HepG2 (cell line): ENCODE measurements around the gene LCAT. TPM values are rescaled to one million over a fixed set of nuclear protein-coding genes. Genes with fewer than 3 reads are reported as not detected.

Experiments
- CCAR2 ChIP-seq: fragments of 200-400 bp; formaldehyde crosslinking; optimal IDR thresholded peaks from 2 replicates; pipeline ENCODE3; 2018; ENCODE audit warnings: low read depth, mild to moderate bottlenecking, low read length, moderate library complexity
- GTF2F1 ChIP-seq: fragments of 150-350 bp; IDR thresholded peaks from 2 replicates; pipeline ENCODE4 v1.6.1; 2014; ENCODE audit warnings: low read length
- IKZF4 ChIP-seq: sonication (generic); formaldehyde crosslinking; IDR thresholded peaks from 2 replicates; pipeline ENCODE4 v1.5.1; 2020; ENCODE audit warnings: borderline replicate concordance, mild to moderate bottlenecking, low read depth, missing genetic modification reagents; ENCODE audit errors: not compliant biosample characterization
- MBD4 ChIP-seq: IDR thresholded peaks from 2 replicates; pipeline ENCODE4 v1.6.1; 2012; ENCODE audit warnings: low read length, inconsistent platforms, borderline replicate concordance
- MED13 ChIP-seq: sonication (generic); formaldehyde crosslinking; IDR thresholded peaks from 2 replicates; pipeline ENCODE4 v1.5.0; 2020; ENCODE audit warnings: missing genetic modification reagents
- MIER3 ChIP-seq: IDR thresholded peaks from 2 replicates; pipeline ENCODE4 v1.6.1; 2016; ENCODE audit warnings: missing compliant biosample characterization, borderline replicate concordance
- NPAS2 ChIP-seq: sonication (generic); formaldehyde crosslinking; IDR thresholded peaks from 2 replicates; pipeline ENCODE4 v1.8.0; 2022; ENCODE audit warnings: mild to moderate bottlenecking, missing genetic modification reagents, borderline replicate concordance
- PHF21A ChIP-seq: sonication (generic); formaldehyde crosslinking; IDR thresholded peaks from 2 replicates; pipeline ENCODE4 v1.5.0; 2020; ENCODE audit warnings: mild to moderate bottlenecking, missing genetic modification reagents
- PITX1 ChIP-seq: sonication (generic); formaldehyde crosslinking; IDR thresholded peaks from 2 replicates; pipeline ENCODE4 v1.5.1; 2020; ENCODE audit warnings: mild to moderate bottlenecking, missing genetic modification reagents
- RARA ChIP-seq: IDR thresholded peaks from 2 replicates; pipeline ENCODE4 v1.6.1; 2016; ENCODE audit warnings: missing genetic modification reagents, missing compliant biosample characterization
- REXO4 ChIP-seq: sonication (generic); formaldehyde crosslinking; IDR thresholded peaks from 2 replicates; pipeline ENCODE4 v1.8.0; 2022; ENCODE audit warnings: missing genetic modification reagents, mild to moderate bottlenecking, borderline replicate concordance
- SALL1 ChIP-seq: sonication (generic); formaldehyde crosslinking; IDR thresholded peaks from 2 replicates; pipeline ENCODE4 v1.8.0; 2022; ENCODE audit warnings: mild to moderate bottlenecking, missing genetic modification reagents
- SNRNP70 ChIP-seq: fragments of 200-400 bp; formaldehyde crosslinking; IDR thresholded peaks from 2 replicates; pipeline ENCODE4 v1.6.1; 2017; ENCODE audit warnings: mild to moderate bottlenecking, low read depth, low read length, moderate library complexity
- TBX2 ChIP-seq: sonication (generic); formaldehyde crosslinking; IDR thresholded peaks from 2 replicates; pipeline ENCODE4 v1.5.0; 2020; ENCODE audit warnings: missing genetic modification reagents, mild to moderate bottlenecking, borderline replicate concordance
- THAP7 ChIP-seq: sonication (generic); formaldehyde crosslinking; IDR thresholded peaks from 2 replicates; pipeline ENCODE4 v1.8.1; 2023; ENCODE audit warnings: mild to moderate bottlenecking, missing genetic modification reagents
- WIZ ChIP-seq: sonication (generic); formaldehyde crosslinking; IDR thresholded peaks from 2 replicates; pipeline ENCODE4 v1.5.1; 2020; ENCODE audit warnings: mild to moderate bottlenecking, missing genetic modification reagents
- ZFP62 ChIP-seq: sonication (generic); formaldehyde crosslinking; IDR thresholded peaks from 2 replicates; pipeline ENCODE4 v1.4.0; 2020; ENCODE audit warnings: missing genetic modification reagents
- ZIK1 ChIP-seq: sonication (generic); formaldehyde crosslinking; IDR thresholded peaks from 2 replicates; pipeline ENCODE4 v1.5.0; 2020; ENCODE audit warnings: mild to moderate bottlenecking, low read depth, missing genetic modification reagents, borderline replicate concordance
- ZNF121 ChIP-seq: sonication (generic); formaldehyde crosslinking; IDR thresholded peaks from 2 replicates; pipeline ENCODE4 v1.5.0; 2020; ENCODE audit warnings: mild to moderate bottlenecking, missing genetic modification reagents
- ZNF136 ChIP-seq: sonication (generic); formaldehyde crosslinking; IDR thresholded peaks from 2 replicates; pipeline ENCODE4 v1.8.1; 2022; ENCODE audit warnings: low read depth, mild to moderate bottlenecking, moderate library complexity, missing genetic modification reagents
- ZNF143 ChIP-seq: sonication (generic); formaldehyde crosslinking; IDR thresholded peaks from 2 replicates; pipeline ENCODE4 v1.4.0; 2020; ENCODE audit warnings: missing genetic modification reagents
- ZNF292 ChIP-seq: sonication (generic); formaldehyde crosslinking; IDR thresholded peaks from 2 replicates; pipeline ENCODE4 v1.8.1; 2022; ENCODE audit warnings: mild to moderate bottlenecking, low read depth, missing genetic modification reagents, borderline replicate concordance
- ZNF343 ChIP-seq: sonication (generic); formaldehyde crosslinking; IDR thresholded peaks from 2 replicates; pipeline ENCODE4 v1.4.0; 2020; ENCODE audit warnings: mild to moderate bottlenecking, missing genetic modification reagents
- ZNF543 ChIP-seq: sonication (generic); formaldehyde crosslinking; IDR thresholded peaks from 2 replicates; pipeline ENCODE4 v1.4.0; 2020; ENCODE audit warnings: mild to moderate bottlenecking, missing genetic modification reagents
- ZNF564 ChIP-seq: sonication (generic); formaldehyde crosslinking; IDR thresholded peaks from 2 replicates; pipeline ENCODE4 v1.8.1; 2023; ENCODE audit warnings: mild to moderate bottlenecking, missing genetic modification reagents
- ZNF720 ChIP-seq: sonication (generic); formaldehyde crosslinking; IDR thresholded peaks from 2 replicates; pipeline ENCODE4 v1.4.0; 2020; ENCODE audit warnings: missing genetic modification reagents
- ZNF724P ChIP-seq: sonication (generic); formaldehyde crosslinking; IDR thresholded peaks from 2 replicates; pipeline ENCODE4 v1.8.0; 2022; ENCODE audit warnings: missing genetic modification reagents, borderline replicate concordance
- ZNF878 ChIP-seq: sonication (generic); formaldehyde crosslinking; IDR thresholded peaks from 2 replicates; pipeline ENCODE4 v1.8.1; 2023; ENCODE audit warnings: mild to moderate bottlenecking, missing genetic modification reagents, moderate library complexity
- polyA plus RNA-seq, 8 experiments: library from polyadenylated mRNA; depleted of rRNA in 3 of 8; stranded (reverse) in 7 of 8; unstranded in 1 of 8; fragments of >200 nt; fragmentation: Illumina TruSeq in 4 of 8; extraction: Trizol in 4 of 8; gene quantifications; 2 replicates each; pipeline versions ENCODE4 v1.2.1 to v1.2.3, GENCODE V29; 2011 to 2016; ENCODE audit warnings: low read depth in 4 of 8, missing spikeins in 1 of 8, mixed read lengths in 1 of 8; ENCODE audit not compliant: insufficient read depth in 1 of 8
- total RNA-seq, 5 experiments: library from RNA; depleted of rRNA; stranded (reverse); fragments of >200 nt; fragmentation: Illumina TruSeq; extraction: Trizol; gene quantifications; 2 replicates each; pipeline ENCODE4 v1.2.3, GENCODE V29; 2016; ENCODE audit warnings: low read depth in 1 of 5
- TF ChIP-seq, protein P1 (sequence below): sonication (generic); formaldehyde crosslinking; IDR thresholded peaks from 2 replicates; pipeline ENCODE4 v1.8.0; 2022; ENCODE audit warnings: missing genetic modification reagents, mild to moderate bottlenecking, moderate library complexity, borderline replicate concordance

The LCAT gene
- total and polyA plus RNA-seq, 2 of the 13 experiments (the other 11 are each of a cell fraction or from before 2014, with no cell fraction given), result 36.1 to 38.9 TPM

DNA sequence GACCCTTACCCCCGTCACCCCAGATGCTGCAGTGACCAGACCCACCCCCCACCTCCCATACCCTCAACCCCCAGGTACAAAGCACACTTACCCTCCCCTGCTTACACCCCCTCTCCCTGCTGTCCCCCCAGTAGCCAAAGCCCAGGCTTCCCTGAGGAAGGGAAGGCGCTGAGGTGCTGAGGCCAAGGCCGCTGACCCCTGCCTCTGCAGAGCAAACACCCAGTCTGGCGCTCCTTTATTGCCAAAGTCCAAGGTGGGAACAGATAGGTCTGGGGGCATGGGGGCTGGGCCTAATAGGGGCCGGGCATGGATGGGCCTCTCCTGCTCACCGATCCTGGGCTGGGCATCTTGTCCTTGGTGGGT is 683 bp downstream of the LCAT start (continued):
- TF ChIP-seq ZNF343 (CRISPR knock-in tag) (0 out of 2 replicates have a peak, but pooled peaks have one; percentile 4), ZNF564 (CRISPR knock-in tag) (0 out of 2 replicates have a peak, but pooled peaks have one; percentile 27), GTF2F1 (no peak), MIER3 (CRISPR knock-in tag) (peak; percentile 57; the same call in 1 of the 2 replicates), TBX2 (CRISPR knock-in tag) (peak; percentile 88), MBD4 (no peak), PHF21A (CRISPR knock-in tag) (peak; percentile 94), NPAS2 (CRISPR knock-in tag) (no peak), SALL1 (CRISPR knock-in tag) (peak; percentile 83), MED13 (CRISPR knock-in tag) (no peak), ZIK1 (CRISPR knock-in tag) (0 out of 2 replicates have a peak, but pooled peaks have one; percentile 17), IKZF4 (no peak), CCAR2 (peak; percentile 75), ZNF143 (0 out of 2 replicates have a peak, but pooled peaks have one; percentile 1), ZNF121 (CRISPR knock-in tag) (peak; percentile 64; the same call in 1 of the 2 replicates), THAP7 (CRISPR knock-in tag) (no peak), ZNF292 (CRISPR knock-in tag) (0 out of 2 replicates have a peak, but pooled peaks have one; percentile 44), ZNF724P (CRISPR knock-in tag) (no peak), ZNF720 (CRISPR knock-in tag) (no peak), ZFP62 (no peak), ZNF543 (CRISPR knock-in tag) (peak; percentile 82; the same call in 1 of the 2 replicates), ZNF878 (CRISPR knock-in tag) (peak; percentile 67; the same call in 1 of the 2 replicates), ZNF136 (CRISPR knock-in tag) (no peak), WIZ (CRISPR knock-in tag) (no peak), PITX1 (CRISPR knock-in tag) (peak; percentile 81; the same call in 1 of the 2 replicates), RARA (CRISPR knock-in tag) (peak; percentile 82), SNRNP70 (no peak), REXO4 (CRISPR knock-in tag) (no peak)
- TF ChIP-seq, protein P1, sequence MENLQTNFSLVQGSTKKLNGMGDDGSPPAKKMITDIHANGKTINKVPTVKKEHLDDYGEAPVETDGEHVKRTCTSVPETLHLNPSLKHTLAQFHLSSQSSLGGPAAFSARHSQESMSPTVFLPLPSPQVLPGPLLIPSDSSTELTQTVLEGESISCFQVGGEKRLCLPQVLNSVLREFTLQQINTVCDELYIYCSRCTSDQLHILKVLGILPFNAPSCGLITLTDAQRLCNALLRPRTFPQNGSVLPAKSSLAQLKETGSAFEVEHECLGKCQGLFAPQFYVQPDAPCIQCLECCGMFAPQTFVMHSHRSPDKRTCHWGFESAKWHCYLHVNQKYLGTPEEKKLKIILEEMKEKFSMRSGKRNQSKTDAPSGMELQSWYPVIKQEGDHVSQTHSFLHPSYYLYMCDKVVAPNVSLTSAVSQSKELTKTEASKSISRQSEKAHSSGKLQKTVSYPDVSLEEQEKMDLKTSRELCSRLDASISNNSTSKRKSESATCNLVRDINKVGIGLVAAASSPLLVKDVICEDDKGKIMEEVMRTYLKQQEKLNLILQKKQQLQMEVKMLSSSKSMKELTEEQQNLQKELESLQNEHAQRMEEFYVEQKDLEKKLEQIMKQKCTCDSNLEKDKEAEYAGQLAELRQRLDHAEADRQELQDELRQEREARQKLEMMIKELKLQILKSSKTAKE (CRISPR knock-in tag), result peak; percentile 92
